Peyer's patch (tissue), 4 donors: ENCODE measurements around the gene ECHDC1.

Source experiments
- CTCF ChIP-seq, 6 experiments: fragments of 450-650 bp in 4 of 6; fragments of 200-600 bp in 2 of 6; sonication (generic) in 1 of 6; IDR thresholded peaks; one replicate each; pipeline ENCODE4 v1.5.1; 2017 to 2019; ENCODE audit warnings: antibody characterized with exemption in 6 of 6, mild to moderate bottlenecking in 3 of 6, moderate library complexity in 1 of 6
- POLR2A ChIP-seq, 2 donors: fragments of 450-650 bp; IDR thresholded peaks; one replicate each; pipeline ENCODE4 v1.5.1; 2017; ENCODE audit warnings: antibody characterized with exemption in 2 of 2, mild to moderate bottlenecking in 2 of 2, moderate library complexity in 2 of 2

DNA sequence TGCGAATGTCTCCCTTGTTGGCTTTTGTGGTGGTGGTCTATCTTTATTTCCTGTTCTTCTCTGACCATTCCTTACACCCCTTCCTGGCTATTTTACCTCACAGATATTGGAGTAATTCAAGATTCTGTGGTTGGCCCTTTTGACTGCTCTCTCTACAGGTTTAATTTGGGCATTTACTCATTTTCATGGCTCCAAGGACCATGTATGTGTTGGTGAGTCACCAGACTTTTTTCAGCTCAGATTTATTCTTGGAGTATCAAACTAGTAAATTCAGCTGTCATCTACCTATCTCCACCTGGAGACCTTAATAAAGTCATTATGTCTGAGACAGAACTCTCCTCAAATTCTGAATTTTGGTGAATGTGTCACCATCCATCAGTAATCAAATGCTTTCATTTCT is 61.2 kb downstream of the ECHDC1 start:
- TF ChIP-seq CTCF (IDR thresholded peaks at IDR 0.05) (no peak), POLR2A (IDR thresholded peaks at IDR 0.05) (no peak)
